Prostate gland (tissue), 2 donors: ENCODE results near the gene LCP2. TPM values are rescaled to one million over a fixed set of nuclear protein-coding genes. Genes with fewer than 3 reads are reported as not detected.

Experiments
- DNase-seq: peaks from one replicate; pipeline ENCODE4 v3.0.0-alpha.2; 2019; ENCODE audit warnings: low spot score
- H3K27ac ChIP-seq, 2 donors: fragments of 200-600 bp; sonication (generic); 2 replicates each; pipeline ENCODE4 v1.5.1; 2017 to 2019
- H3K27me3 ChIP-seq: fragments of 200-600 bp; sonication (generic); replicated peaks from 2 replicates; pipeline ENCODE4 v1.5.1; 2019; ENCODE audit not compliant: insufficient read depth
- H3K36me3 ChIP-seq, 2 donors: fragments of 200-600 bp; sonication (generic); 1 replicate in 1 of 2; 2 replicates in 1 of 2; pipeline versions ENCODE4 v1.5.1 to v1.8.1; 2017 to 2019
- H3K4me1 ChIP-seq: fragments of 200-600 bp; sonication (generic); replicated peaks from 2 replicates; pipeline ENCODE4 v1.5.1; 2019
- H3K4me3 ChIP-seq, 2 donors: fragments of 200-600 bp; sonication (generic); 2 replicates each; pipeline ENCODE4 v1.5.1; 2017 to 2019
- H3K9me3 ChIP-seq: fragments of 200-600 bp; sonication (generic); 2 replicates; pipeline ENCODE4 v1.5.1; 2017
- CTCF ChIP-seq, 4 experiments: fragments of 200-600 bp in 2 of 4; fragments of 450-650 bp in 2 of 4; sonication (generic) in 2 of 4; IDR thresholded peaks; 1 replicate in 3 of 4; 2 replicates in 1 of 4; pipeline ENCODE4 v1.5.1; 2016 to 2019; ENCODE audit warnings: antibody characterized with exemption in 4 of 4, mild to moderate bottlenecking in 2 of 4, moderate library complexity in 2 of 4
- POLR2A ChIP-seq: fragments of 450-650 bp; IDR thresholded peaks from one replicate; pipeline ENCODE4 v1.6.1; 2016; ENCODE audit warnings: antibody characterized with exemption, mild to moderate bottlenecking
- POLR2AphosphoS5 ChIP-seq: sonication (generic); formaldehyde crosslinking; IDR thresholded peaks from one replicate; pipeline ENCODE4 v1.6.1; 2017; ENCODE audit warnings: antibody characterized with exemption
- WGBS: methylation state at CpG from one replicate; pipeline ENCODE4 v1.1.5; 2018; 5-methylcytosine and 5-hydroxymethylcytosine counted together
- intact Hi-C: fragments of 100-400 bp; cut with DNase I; formaldehyde crosslinking; loops from one replicate; pipeline ENCODE4 v1.14.2; 2022
- total RNA-seq, 2 donors: library from RNA; depleted of rRNA; stranded (reverse); fragments of >200 nt; gene quantifications; one replicate each; pipeline ENCODE4 v1.1.0, GENCODE V29; 2016

Gene LCP2
- total RNA-seq, 2 donors from 2014 or later, result 3.3 to 11.3 TPM

- no peaks in the 10 kb centered on the region for H3K9me3 ChIP-seq
- no peak overlapping the region for H3K4me3 ChIP-seq
- H3K36me3 ChIP-seq, result no peaks in the 10 kb centered on the region
- no peak overlapping the region for H3K27ac ChIP-seq
- WGBS, result 95% methylated on average over 2 of the region's 2 CpGs
- no peaks in the 10 kb centered on the region for H3K4me1 ChIP-seq
- no peak for TF ChIP-seq CTCF (IDR thresholded peaks at IDR 0.05)
- TF ChIP-seq POLR2A, result no peak
- no peak for TF ChIP-seq POLR2AphosphoS5
- intact Hi-C loops, result no loop called here
- DNase-seq, result no peak
- H3K27me3 ChIP-seq, result no peaks in the 10 kb centered on the region
Measured at GRCh38 chr5:170313816-170314215, 16.2 kb upstream of the LCP2 start.

GRCh38 chr5:170313344-170313743 lies 15.8 kb upstream of the LCP2 start:
- no peaks in the 10 kb centered on the region for H3K9me3 ChIP-seq
- H3K4me3 ChIP-seq, result no peak overlapping the region
- H3K36me3 ChIP-seq, result no peaks in the 10 kb centered on the region
- no peak for DNase-seq
- no peaks in the 10 kb centered on the region for H3K27me3 ChIP-seq
- H3K4me1 ChIP-seq, result no peaks in the 10 kb centered on the region
- H3K27ac ChIP-seq, result no peak overlapping the region
- TF ChIP-seq POLR2AphosphoS5 (no peak), POLR2A (no peak), CTCF (IDR thresholded peaks at IDR 0.05) (no peak)
- 82% methylated on average over 6 of the region's 6 CpGs for WGBS
- intact Hi-C loops, result no loop called here

GRCh38 chr5:170312666-170313065 lies 15.1 kb upstream of the LCP2 start:
- no peaks in the 10 kb centered on the region for H3K9me3 ChIP-seq
- WGBS, result 83% methylated on average over 3 of the region's 3 CpGs
- H3K4me1 ChIP-seq, result no peaks in the 10 kb centered on the region
- no peak for DNase-seq
- H3K27me3 ChIP-seq, result no peaks in the 10 kb centered on the region
- H3K4me3 ChIP-seq, result no peak overlapping the region
- intact Hi-C loops, result no loop called here
- H3K36me3 ChIP-seq, result no peaks in the 10 kb centered on the region
- no peak overlapping the region for H3K27ac ChIP-seq
- no peak for TF ChIP-seq CTCF (IDR thresholded peaks at IDR 0.05)
- no peak for TF ChIP-seq POLR2AphosphoS5
- TF ChIP-seq POLR2A, result no peak

GRCh38 chr5:170312301-170312595 lies 14.7 kb upstream of the LCP2 start:
- TF ChIP-seq POLR2A (no peak), CTCF (IDR thresholded peaks at IDR 0.05) (no peak), POLR2AphosphoS5 (no peak)
- Histone ChIP-seq H3K4me1 (no peaks in the 10 kb centered on the region), H3K27me3 (no peaks in the 10 kb centered on the region), H3K36me3 (no peaks in the 10 kb centered on the region), H3K27ac (no peak overlapping the region), H3K9me3 (no peaks in the 10 kb centered on the region), H3K4me3 (no peak overlapping the region)
- intact Hi-C loops, result no loop called here
- 89% methylated on average over 5 of the region's 5 CpGs for WGBS
- DNase-seq, result no peak

GRCh38 chr5:170311511-170312300 lies 14.1 kb upstream of the LCP2 start:
- 74% methylated on average over 7 of the region's 7 CpGs for WGBS
- intact Hi-C loops, result no loop called here
- no peaks in the 10 kb centered on the region for H3K27me3 ChIP-seq
- H3K36me3 ChIP-seq, result no peaks in the 10 kb centered on the region
- H3K9me3 ChIP-seq, result no peaks in the 10 kb centered on the region
- no peak for DNase-seq
- H3K4me3 ChIP-seq, result no peak overlapping the region
- TF ChIP-seq CTCF (IDR thresholded peaks at IDR 0.05) (no peak), POLR2A (no peak), POLR2AphosphoS5 (no peak)
- no peaks in the 10 kb centered on the region for H3K4me1 ChIP-seq
- no peak overlapping the region for H3K27ac ChIP-seq
